Activated CD8-positive, alpha-beta memory T cell treated with anti-CD3 and anti-CD28 coated beads, Interleukin-2, amount 50 U/mL, for 24 hours (primary cell): ENCODE results near the gene TMSB10.
"Not testable (repeated sequence)": the region's sequence is repeated elsewhere in the genome, so short reads cannot be mapped to it uniquely, and the experiment has no call there.

Experiments
- DNase-seq: peaks from one replicate; pipeline ENCODE4 v3.0.0-alpha.2; 2020; ENCODE audit errors: extremely low read depth

TMSB10 gene

GRCh38 chr2:84939426-84940087 lies 34.1 kb downstream of the TMSB10 start:
- peak; percentile 60 for DNase-seq

GRCh38 chr2:84940088-84940470 lies 34.6 kb downstream of the TMSB10 start:
- DNase-seq: no peak

- no peak for DNase-seq
These were observed 35.5 kb downstream of the TMSB10 start for GRCh38 chr2:84940831-84941412.

GRCh38 chr2:84942166-84942565 lies 36.7 kb downstream of the TMSB10 start:
- no peak for DNase-seq

- DNase-seq: no peak
These were observed 37.5 kb downstream of the TMSB10 start for GRCh38 chr2:84942964-84943421.

GRCh38 chr2:84944295-84944909 lies 38.9 kb downstream of the TMSB10 start:
- no peak for DNase-seq

GRCh38 chr2:84945838-84946203 lies 40.4 kb downstream of the TMSB10 start:
- not testable (repeated sequence) for DNase-seq

- peak; percentile 39 for DNase-seq
These were observed 41.0 kb downstream of the TMSB10 start for GRCh38 chr2:84946204-84947009.

GRCh38 chr2:84947010-84947593 lies 41.6 kb downstream of the TMSB10 start:
- DNase-seq: no peak

- no peak for DNase-seq
These were observed 48.1 kb downstream of the TMSB10 start for GRCh38 chr2:84953535-84953934.

- DNase-seq: no peak
These were observed 48.9 kb downstream of the TMSB10 start for GRCh38 chr2:84954329-84954728.
